Activated CD4-positive, alpha-beta T cell treated with anti-CD3 and anti-CD28 coated beads for 24 hours (primary cell): ENCODE data around the gene TACC2.

Source experiments
- DNase-seq, 2 donors: peaks; one replicate each; pipeline ENCODE4 v3.0.0-alpha.2; 2020; ENCODE audit warnings: low read depth in 2 of 2

TACC2 gene

DNA sequence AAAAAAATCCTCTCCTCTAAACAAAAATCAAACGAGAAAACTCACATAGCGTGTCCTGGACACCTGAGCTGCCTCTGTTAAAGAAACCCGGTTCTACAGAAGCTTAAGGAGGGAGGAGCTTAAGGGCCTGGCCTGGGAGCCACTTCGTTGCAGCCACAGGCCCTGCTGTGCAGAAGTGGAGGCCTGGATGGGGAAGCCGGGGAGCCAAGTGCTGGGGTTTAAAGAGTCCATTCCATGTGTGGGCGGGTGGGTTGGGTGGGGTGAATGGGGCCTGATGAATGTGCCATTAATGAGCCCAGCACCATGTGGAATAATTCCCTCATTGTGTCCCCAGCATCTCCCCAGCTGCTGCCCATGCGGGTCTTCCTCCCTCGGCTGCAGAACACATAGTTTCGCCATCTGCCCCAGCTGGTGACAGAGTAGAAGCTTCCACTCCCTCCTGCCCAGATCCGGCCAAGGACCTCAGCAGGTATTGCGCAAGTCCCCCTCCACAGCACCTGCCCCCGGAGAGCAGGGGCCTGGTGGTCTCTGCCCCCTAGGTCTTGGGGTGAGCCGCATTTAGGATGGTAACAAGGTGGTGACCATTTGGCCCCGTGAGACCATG lies 154.4 kb downstream of the TACC2 start:
- DNase-seq: no peak

DNA sequence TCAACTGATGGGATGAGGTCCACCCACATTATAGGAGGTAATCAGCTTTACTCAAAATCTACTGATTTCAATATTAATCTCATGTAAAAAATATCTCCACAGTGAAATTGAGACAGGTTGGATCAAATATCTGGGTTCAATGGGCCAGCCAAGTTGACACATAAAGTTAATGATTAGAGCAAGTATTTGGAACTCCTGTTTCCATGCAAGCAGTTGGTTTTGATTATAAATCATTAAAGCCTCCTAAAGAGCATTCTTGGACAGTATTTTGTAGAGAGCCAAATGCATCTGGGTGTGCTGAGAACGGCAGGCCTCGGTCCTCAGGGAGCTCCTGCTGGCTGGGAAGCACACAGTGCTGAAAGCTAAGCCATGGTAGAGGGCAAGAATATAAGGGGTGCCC lies 155.2 kb downstream of the TACC2 start:
- no peak for DNase-seq

DNA sequence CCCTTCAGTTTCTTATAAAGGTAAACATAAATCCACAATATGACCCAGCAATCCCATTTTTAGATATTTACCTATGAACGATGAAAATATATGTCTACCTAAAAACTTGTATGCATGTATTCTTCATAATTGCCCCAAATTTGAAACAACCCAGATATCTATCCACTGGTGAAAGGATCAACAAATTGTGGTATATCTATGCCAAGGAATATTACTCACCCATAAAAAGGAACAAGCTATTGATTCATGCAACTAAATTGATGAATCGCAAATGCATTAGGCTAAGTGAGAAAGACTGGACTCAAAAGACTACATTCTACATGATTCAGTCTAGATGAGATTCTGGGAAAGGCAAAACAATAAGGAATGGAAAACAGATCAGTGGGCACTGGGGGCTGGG lies 156.2 kb downstream of the TACC2 start:
- no peak for DNase-seq

DNA sequence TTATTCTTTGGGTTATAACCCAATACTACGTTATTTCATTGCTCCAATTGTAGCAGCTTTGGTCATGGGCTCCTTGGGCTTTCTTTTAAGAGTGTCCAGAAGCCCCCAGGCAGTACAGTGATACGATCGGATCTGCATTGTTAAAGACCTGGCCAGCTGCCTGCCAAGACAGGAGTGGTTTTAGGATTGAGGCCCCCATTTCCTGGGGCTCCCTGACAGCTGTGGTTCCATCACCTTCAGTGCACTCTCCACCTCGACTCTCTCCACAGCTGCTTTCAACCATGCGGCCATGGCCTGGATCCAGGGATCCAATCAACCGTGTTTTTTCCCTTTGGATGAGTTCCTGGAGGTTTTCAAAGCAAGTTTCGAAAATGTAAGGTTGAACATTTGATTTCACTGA lies 158.7 kb downstream of the TACC2 start:
- no peak for DNase-seq

DNA sequence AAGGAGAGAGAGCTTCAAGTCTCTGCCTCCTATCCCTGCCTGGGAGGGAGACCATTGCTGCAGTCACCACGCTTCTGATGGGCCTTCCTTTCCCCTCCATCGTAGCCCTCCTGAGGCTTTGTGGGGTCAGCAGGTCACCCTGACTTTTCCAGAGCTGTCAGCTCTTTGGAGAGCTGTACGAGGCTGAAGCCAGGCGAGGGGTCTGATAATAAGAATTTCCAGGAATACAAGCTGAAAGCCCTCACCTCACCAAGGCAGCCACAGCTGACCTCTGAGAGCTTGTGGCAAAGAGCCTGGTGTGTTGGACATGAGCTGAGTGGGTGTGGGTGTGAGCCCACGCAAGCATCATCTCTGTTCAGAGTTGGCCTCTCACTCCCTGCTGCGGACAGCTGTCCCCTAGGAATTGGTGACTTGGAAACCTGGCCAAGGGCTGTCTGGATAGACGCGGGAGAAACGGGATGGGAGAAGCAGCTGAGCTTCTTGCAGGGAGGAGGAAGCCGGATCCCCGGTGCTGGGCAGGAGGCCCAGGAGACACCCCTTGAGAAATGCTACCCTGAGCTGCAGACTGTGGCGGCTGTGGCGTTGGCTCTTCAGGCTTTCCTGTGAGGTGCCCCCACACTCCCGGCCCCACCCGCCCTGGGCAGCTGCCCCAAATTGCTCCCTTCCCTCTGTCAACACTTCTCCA lies 160.1 kb downstream of the TACC2 start:
- DNase-seq: no peak

DNA sequence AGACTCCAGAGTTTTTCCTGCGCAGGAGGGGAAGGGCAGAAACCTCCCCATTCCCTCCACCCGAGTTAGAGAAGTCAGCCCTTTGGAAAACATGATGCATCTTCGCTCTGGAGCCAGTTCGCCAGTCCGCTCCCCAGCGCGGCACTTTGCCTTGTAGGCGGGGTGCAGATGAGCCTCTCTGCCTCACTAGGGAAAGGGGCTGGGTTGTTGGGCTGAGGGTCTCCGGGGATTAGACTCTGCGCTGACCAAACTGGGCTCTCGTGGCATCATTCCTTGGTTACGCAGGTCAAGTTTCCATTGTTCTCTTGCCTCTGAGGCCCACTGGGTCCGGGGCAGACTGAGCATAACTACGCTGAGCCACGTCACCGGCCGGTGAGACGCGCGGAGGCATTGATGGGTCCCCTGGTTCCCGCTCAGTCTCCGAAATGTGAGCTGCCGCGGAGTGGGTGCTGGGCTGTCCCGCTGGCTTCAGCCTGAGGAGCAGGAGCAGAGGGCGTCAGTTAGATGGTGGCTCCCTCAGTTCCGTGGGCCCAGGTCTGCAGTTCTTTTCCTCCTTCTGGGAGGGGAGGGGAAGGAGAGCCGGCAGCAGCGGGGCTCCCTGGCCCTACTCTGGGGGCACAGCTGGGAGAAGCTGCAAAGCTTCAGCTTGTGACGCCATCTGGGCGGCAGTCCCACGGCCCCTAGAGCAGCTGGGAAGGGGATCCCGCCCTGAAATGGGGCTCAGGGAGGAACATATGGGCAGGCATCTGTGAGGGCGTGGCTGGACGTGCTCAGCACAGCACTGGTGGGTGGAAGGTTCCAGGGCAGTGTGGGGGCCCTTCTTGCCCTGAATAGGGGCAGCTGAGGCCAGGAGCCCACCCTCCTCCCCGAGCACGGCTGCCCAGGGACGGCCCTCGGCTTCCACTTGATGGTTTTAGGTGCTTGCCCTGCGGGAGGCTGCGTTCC lies 160.9 kb downstream of the TACC2 start:
- DNase-seq: no peak

DNA sequence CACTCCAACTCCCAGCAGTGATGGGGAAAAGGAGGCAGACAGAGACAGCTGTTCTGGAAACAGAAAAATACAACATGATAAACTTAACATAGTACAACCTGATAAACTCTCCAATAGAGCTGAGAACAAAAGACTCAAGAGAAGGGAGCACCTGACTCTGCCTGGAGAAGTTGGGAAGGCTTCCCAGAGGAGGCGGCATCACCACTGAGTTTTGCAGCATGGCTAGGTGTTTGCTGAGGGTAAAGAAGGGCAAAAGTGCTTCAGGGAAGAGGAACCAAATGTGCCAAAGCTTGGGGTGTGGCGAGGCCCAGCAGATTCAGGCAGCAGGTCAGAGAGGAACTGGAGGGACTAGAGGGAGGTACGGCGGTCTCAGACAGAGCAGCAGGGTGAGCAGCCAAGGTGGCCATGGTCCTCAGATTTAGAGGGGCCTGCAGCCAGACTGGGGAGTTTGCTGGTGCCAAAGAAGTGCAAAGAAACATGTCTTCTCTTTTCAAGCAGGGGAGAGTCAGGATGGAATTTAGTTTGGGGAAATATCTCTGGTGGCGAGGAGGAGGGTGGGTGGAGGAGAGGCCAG lies 162.2 kb downstream of the TACC2 start:
- DNase-seq: no peak

DNA sequence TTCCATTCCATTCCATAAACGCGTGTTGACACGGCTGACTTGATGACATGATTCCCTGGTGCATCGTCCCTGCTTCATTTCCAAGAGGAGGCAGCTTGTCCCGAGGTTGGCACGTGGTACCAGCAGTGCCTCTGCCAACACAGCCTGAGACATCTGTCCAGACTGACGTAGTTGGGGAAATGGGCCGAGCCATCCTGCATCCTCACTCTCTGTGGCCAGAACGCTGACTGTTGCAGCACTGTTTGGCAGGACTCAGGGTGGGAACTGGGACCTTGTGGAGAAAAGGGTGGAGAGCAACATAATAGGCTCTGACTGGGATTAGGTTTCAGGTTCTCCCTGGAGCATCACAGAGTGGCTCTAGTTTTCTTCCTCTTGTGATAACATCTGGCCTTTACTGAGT lies 163.6 kb downstream of the TACC2 start:
- DNase-seq: no peak

DNA sequence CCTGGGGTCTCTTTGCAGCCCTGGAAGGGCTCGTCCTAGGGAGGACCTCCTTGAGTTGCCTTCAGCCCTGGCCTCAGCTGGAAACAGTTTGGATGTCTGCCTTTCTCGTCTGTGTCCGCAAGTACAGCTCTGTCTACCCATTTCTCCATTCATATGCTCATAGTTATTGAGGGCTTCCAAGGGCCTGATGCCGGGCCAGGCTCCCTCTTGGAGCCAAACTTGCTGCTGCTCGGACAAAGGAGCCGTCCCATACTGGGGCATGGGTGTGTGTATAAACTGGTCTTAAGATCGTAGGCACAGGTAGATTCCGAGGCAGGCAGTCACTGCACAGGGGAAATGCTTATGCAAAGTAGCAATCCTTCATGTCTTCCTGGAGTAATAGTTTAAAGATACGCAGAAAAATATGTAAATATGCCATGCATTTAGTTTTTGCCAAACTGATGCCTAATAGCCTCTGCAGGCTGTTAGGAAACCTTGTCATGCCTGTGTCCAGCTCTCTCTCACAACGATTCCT lies 165.1 kb downstream of the TACC2 start:
- no peak for DNase-seq

DNA sequence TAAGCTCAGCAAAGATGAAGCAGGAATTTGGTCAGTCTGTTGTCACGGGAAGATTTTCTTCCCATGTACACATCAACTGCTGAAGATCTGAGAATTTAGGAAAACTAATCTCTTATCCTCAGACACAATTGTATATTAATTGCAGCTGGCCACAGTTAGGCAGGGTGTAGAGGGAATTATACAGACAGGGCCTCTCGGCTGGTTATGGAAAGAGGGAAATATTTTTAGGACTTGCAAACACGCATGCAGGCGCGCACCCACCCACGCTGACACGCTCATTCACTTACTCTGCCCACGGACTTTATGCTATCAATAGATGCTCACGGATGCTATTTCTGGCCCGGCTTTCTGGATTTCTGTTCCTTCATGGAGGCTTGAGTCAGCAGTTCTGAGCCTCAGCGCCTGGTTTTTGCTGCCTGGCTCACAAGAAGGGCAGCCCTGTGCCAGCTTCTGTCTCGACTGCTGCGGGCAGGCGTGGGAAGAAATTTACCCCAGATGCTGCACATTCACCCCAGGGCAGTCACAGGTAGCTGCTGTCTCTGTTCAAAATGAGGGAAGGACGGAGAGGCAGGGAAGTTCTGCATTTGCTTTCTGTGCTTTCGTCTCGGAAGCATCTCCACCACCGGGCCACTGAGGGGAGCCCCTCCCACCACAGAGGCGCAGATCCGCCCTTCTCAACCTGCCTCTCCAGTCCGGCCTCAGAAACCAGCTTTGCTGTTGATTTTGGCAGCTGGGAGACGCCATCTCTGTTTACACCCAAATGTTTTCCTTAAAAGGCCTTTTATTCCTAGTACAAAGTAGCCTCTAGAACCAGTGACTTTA lies 165.8 kb downstream of the TACC2 start:
- no peak for DNase-seq

DNA sequence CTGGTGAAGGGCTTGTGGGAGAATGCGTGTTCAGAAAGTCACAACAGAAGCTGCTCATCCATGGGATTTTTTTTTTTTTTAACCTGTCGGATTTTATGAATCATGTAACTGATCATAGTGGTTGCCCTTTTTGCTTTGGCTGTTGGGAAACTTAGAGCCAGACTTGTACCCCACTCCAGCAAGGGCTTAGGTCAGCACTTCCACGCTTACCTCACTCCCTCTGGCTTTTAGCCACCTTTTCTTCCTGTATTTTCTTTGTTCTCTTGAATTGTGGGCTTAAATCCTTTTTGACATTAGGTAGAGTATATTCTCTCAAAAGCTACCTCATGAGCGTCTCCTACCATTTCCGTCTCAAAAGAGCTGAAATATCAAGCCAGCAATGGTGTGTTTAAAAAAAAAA lies 168.5 kb downstream of the TACC2 start:
- no peak for DNase-seq

DNA sequence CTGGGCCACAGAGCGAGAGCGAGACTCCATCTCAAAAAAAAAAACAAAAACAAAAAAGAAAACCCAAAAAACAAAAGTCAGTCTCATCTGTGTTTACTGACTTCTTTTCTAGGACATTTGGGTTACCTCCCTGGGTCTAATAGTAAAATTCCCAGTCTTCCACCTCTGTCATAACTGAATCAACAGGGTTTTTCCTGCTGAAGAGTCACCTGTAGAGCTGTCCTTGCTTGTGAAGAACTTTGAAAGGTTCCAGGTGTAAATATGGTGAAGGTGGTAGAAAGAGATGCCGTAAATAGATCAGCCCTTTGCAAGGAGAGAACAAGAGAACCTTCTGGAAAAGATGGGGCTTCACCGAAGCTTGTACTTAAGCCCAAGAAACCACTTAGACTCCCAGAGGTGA lies 169.4 kb downstream of the TACC2 start:
- DNase-seq: no peak

DNA sequence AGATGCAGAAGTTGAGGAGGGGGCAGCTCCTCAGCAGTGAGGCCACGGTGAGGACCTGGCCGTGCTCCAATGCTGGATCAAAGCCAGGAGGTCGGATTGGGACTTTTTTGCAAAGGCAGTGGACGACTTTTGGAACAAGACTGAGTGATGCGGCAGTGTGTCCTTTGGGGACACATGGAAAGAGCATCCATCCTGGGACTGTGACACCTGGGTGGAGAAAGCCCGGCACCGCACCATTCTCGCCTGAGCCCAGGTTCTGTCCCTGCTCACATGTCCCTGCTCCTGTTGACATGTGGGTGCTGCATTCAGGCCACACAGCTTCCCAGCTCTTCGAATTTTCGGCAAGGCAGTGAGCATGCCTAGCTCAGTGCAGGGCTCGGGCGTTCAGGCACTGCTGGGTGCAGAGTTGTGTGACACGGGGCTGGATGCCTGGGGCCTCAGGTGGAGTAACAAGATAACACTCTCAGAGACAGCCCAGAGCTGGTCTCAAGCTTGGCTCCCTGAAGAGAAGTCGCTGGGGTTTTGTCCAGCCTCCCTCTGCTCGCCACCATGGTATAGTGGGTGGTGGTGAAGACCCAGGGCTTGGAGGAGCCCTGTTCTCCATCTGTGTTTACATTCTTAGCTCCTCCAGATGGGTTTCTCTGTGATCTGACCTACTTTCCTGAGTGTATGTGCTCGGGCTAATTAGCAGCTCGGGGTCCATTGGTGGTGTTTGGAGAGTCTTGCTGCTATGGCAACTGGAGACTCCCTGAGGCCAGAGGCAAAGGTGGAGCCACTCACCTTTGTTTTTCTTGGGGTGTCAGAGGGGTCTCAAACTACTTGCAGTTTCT lies 170.4 kb downstream of the TACC2 start:
- no peak for DNase-seq

DNA sequence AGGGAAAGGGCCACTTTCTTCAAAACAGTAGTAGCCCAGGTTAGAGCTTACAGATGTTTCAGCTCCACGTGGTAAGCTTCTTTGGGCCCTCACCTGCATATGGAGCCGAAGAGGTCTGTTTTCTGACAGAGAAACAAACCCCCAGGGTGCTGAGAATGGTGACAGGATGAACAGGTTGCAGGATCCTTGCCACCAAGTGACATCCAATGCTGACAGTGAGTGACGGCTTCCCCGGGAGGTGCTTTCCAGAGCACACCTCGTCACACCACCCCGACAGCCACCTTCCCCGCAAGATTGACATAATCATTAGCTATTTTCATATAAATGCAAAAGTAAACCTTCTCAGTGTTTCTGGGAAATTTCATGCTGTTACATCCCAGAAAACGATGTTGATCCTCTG lies 172.8 kb downstream of the TACC2 start:
- no peak for DNase-seq

DNA sequence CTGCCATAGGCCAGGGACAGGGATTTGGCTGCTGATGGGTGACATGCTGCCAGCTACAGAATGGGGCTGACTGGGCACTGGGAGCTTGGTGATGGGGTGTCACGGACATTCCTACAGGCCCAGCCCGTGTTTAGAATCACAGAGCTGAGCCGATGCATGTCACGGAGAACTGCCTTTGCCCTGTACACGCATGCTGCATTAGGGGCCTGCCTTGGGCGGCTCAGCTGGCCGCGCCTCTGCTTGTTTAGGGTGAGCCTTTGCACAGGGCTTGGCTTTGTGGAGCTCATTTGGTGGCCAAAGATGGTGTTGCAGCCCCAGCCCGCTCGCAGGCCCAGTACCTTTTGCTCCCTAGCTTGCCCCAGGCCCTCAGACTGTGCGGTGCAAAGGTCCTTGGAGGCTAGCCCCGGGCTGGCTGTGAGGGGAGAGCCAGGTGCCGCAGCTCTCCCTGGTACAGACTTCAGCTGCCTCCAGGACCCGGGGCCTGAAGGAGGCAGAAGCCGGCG lies 173.8 kb downstream of the TACC2 start:
- DNase-seq: no peak

DNA sequence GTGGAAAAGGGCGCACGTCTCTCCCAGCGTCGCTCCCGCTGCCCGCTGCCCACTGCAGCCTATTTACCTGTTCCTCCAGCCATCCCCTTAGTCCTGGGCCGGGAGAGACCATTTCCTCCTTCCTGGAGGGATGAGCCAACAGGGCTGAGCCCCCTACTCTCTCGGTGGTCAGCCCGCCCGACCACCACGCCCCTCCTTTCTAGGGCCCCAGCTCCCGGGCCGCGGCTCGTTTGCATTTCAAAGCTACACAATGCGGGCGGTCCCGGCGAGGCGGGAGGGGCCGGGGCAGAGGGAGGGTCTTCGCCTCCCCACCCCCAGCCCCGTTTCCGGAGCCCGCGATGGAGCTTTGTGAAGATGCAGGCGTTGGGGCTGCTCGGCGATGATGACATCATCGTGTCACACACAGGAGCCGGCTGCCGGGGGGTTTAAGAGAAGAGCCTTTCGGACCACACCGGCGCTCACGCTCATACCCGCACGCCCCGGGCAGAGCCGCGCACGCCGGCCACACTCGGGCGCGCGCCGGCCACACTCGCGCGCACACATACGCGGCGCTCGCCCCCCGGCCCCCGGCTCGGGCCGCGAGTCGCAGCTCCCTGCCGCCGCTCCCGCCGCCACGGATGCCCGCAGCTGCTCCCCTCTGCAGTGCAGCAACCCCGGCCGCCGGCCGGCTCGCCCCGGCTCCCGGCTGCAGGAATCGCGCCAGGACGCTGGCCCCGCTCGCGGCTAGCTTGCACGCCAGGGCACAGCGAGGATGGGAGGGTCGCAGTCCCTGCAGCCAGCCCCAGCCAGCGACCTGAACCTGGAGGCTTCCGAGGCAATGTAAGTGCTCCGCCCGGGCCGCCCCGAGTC lies 174.4 kb downstream of the TACC2 start:
- DNase-seq: no peak

DNA sequence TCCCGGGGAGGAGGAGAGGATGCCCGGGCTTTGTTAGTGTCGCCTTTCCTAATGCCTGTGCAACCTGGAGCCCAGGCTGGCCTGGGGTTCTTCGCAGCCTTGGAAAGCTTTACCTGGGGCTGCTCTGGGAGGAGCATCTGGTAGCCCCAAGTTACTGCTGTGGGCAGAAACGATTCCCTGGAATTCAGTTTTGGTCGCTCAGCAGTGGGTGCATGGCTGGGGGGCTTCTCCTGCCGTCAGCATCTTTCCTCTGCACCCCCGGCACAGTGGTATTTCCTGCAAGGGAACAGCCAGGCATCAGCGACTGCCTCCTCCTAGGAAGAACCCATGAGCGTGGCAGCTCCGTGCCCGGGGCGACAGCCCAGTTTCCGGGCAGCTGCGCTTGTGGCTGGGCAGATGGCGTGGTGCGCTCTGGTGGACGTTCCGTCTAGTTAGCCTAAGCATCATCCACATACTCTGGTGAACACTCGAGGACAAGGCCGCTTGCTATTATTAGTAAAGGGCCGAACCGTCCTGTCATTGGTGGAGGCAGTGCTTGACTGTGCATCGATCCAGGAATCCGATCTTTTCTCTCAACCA lies 175.1 kb downstream of the TACC2 start:
- no peak for DNase-seq

DNA sequence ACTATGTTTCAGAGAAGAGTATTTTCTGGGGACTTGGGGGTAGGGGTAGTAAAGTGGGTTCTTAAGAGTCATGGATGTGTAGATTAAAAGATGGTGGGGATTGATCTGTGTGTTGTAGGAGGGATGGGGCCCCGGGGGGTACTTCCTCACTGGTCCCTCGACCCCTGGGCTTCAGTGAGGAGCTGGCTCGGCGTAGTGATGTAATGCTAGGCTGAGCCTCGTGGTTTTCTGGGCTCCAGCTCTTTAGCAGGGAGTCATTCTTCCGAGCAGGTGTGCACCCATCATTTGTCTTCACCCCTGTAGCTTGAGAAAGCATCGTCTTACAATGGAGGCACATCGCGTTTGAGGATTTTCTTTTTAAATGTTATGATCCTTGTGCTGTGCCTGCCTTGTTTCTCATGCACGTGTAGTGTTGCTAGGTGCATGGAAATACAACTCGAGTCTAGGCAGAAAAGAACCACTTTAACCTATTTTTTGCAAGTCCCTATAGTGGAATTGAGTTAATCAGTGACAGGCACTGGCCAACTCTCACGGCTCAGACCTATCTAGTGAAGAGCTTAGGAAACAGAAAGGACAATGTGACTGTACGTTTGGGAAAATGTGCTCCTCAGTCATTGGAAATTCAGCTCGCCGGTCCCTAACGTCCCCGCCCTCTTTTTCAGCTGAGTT lies 176.0 kb downstream of the TACC2 start:
- no peak for DNase-seq
